Measurements from ENCODE around the gene BARX1. TPM values are rescaled to one million over a fixed set of nuclear protein-coding genes. Genes with fewer than 3 reads are reported as not detected.

The BARX1 gene
- polyA plus RNA-seq, 1 donor from 2014 or later: not detected

GRCh38 chr9:93960971-93961841 is 6.1 kb upstream of the BARX1 start:
- no peaks in the 10 kb centered on the region for H3K36me3 ChIP-seq (ENCODE audit: insufficient read depth, low read length)
- H3K27ac ChIP-seq (ENCODE audit: low read length): no peak overlapping the region
- no peaks in the 10 kb centered on the region for H3K9me2 ChIP-seq (ENCODE audit: insufficient read depth, low read length)
- no peak overlapping the region for H2AFZ ChIP-seq (ENCODE audit: low read depth, low read length)
- H3K9me3 ChIP-seq (ENCODE audit: low read length): no peaks in the 10 kb centered on the region
- no peak overlapping the region for H3K9ac ChIP-seq (ENCODE audit: low read length)
- H3K4me3 ChIP-seq (ENCODE audit: low read length): no peak overlapping the region
- peaks cover 66% of the 10 kb centered on the region for H3K27me3 ChIP-seq (ENCODE audit: insufficient read depth, low read depth, low read length)
- H4K20me1 ChIP-seq (ENCODE audit: insufficient read depth): no peaks in the 10 kb centered on the region
- TF ChIP-seq REST (IDR thresholded peaks at IDR 0.05; ENCODE audit: borderline replicate concordance): no peak
- no peak for TF ChIP-seq CTCF (IDR thresholded peaks at IDR 0.05; ENCODE audit: poor library complexity, severe bottlenecking)
- no peak for TF ChIP-seq RAD21 (conservative IDR thresholded peaks at IDR 0.05)
- no peak for TF ChIP-seq TAF1 (IDR thresholded peaks at IDR 0.05; ENCODE audit: low read depth)
- TF ChIP-seq SMC3 (conservative IDR thresholded peaks at IDR 0.05; ENCODE audit: poor library complexity): no peak
- no peak for TF ChIP-seq EP300 (conservative IDR thresholded peaks at IDR 0.05; ENCODE audit: poor library complexity, severe bottlenecking)
- no peak for TF ChIP-seq POLR2AphosphoS5 (IDR thresholded peaks at IDR 0.05)
- TF ChIP-seq EZH2 (IDR thresholded peaks at IDR 0.05; ENCODE audit: borderline replicate concordance, insufficient read depth, low read length, poor library complexity, severe bottlenecking): no peak
- H3K79me2 ChIP-seq (replicated peaks; ENCODE audit: insufficient read depth, low read length): no peaks in the 10 kb centered on the region
- no peaks in the 10 kb centered on the region for H3F3A ChIP-seq (ENCODE audit: insufficient read depth, low read length, poor library complexity, severe bottlenecking)
- H3K4me2 ChIP-seq (ENCODE audit: low read length): no peak overlapping the region

- peaks cover 74% of the 10 kb centered on the region for H3K27me3 ChIP-seq (ENCODE audit: insufficient read depth, low read depth, low read length)
- H3K9me3 ChIP-seq (ENCODE audit: low read length): no peaks in the 10 kb centered on the region
- no peak overlapping the region for H3K4me3 ChIP-seq (ENCODE audit: low read length)
- no peak overlapping the region for H3K9ac ChIP-seq (ENCODE audit: low read length)
- no peak overlapping the region for H3K27ac ChIP-seq (ENCODE audit: low read length)
- no peaks in the 10 kb centered on the region for H3K36me3 ChIP-seq (ENCODE audit: insufficient read depth, low read length)
- no peak overlapping the region for H2AFZ ChIP-seq (ENCODE audit: low read depth, low read length)
- H3K79me2 ChIP-seq (replicated peaks; ENCODE audit: insufficient read depth, low read length): no peaks in the 10 kb centered on the region
- H3F3A ChIP-seq (ENCODE audit: insufficient read depth, low read length, poor library complexity, severe bottlenecking): no peaks in the 10 kb centered on the region
- no peak overlapping the region for H3K4me2 ChIP-seq (ENCODE audit: low read length)
- TF ChIP-seq MXI1 (conservative IDR thresholded peaks at IDR 0.05; ENCODE audit: poor library complexity, severe bottlenecking) (no peak), EZH2 (IDR thresholded peaks at IDR 0.05; ENCODE audit: borderline replicate concordance, insufficient read depth, low read length, poor library complexity, severe bottlenecking) (peak; percentile 70), RAD21 (conservative IDR thresholded peaks at IDR 0.05) (no peak), TAF1 (IDR thresholded peaks at IDR 0.05; ENCODE audit: low read depth) (no peak)
- no peaks in the 10 kb centered on the region for H4K20me1 ChIP-seq (ENCODE audit: insufficient read depth)
- H3K9me2 ChIP-seq (ENCODE audit: insufficient read depth, low read length): no peaks in the 10 kb centered on the region
Observed at GRCh38 chr9:93960221-93960970, 5.2 kb upstream of the BARX1 start.

All from neural cell (in vitro differentiated cells).